ENCODE measurements around the gene NPY. TPM values are rescaled to one million over a fixed set of nuclear protein-coding genes. Genes with fewer than 3 reads are reported as not detected.

Gene NPY
- total RNA-seq, 6 donors from 2014 or later = 3.6 TPM; not detected in 5

- no peaks in the 10 kb centered on the region for H3K36me3 ChIP-seq
- no peaks in the 10 kb centered on the region for H3K27me3 ChIP-seq
- ATAC-seq (ENCODE audit: low FRiP score in 2 of 2) = no peak
- DNase-seq = no peak
- TF ChIP-seq POLR2A (IDR thresholded peaks at IDR 0.05) (no peak), EP300 (IDR thresholded peaks at IDR 0.05) (no peak), POLR2AphosphoS5 (IDR thresholded peaks at IDR 0.05) (no peak)
- TF ChIP-seq, protein P1, sequence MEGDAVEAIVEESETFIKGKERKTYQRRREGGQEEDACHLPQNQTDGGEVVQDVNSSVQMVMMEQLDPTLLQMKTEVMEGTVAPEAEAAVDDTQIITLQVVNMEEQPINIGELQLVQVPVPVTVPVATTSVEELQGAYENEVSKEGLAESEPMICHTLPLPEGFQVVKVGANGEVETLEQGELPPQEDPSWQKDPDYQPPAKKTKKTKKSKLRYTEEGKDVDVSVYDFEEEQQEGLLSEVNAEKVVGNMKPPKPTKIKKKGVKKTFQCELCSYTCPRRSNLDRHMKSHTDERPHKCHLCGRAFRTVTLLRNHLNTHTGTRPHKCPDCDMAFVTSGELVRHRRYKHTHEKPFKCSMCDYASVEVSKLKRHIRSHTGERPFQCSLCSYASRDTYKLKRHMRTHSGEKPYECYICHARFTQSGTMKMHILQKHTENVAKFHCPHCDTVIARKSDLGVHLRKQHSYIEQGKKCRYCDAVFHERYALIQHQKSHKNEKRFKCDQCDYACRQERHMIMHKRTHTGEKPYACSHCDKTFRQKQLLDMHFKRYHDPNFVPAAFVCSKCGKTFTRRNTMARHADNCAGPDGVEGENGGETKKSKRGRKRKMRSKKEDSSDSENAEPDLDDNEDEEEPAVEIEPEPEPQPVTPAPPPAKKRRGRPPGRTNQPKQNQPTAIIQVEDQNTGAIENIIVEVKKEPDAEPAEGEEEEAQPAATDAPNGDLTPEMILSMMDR (IDR thresholded peaks at IDR 0.05) = no peak
- H3K4me3 ChIP-seq = no peak overlapping the region
- WGBS, 2 donors = 85 to 89% methylated on average over 3 of the region's 3 CpGs
- no peak overlapping the region for H3K27ac ChIP-seq
- H3K4me1 ChIP-seq = no peaks in the 10 kb centered on the region
- H3K9me3 ChIP-seq = no peaks in the 10 kb centered on the region
These were observed 56.7 kb downstream of the NPY start for GRCh38 chr7:24340727-24341126.

All from upper lobe of left lung (tissue), 6 donors.